ENCODE measurements around the gene GHRH. TPM values are rescaled to one million over a fixed set of nuclear protein-coding genes. Genes with fewer than 3 reads are reported as not detected.

The GHRH gene
- total RNA-seq, 1 experiment from 2014 or later, result not detected

- ChIA-PET CTCF (interaction anchor here (1.3 to 1.4 kb wide), 5 partner anchors 9 to 259 kb away, joined by 4 to 8 read pairs (median 5); no protein-coding TSS in a partner anchor), RAD21 (ENCODE audit: low non-redundant PET in 1 of 2, low total read pairs in 2 of 2, uncharacterized antibody in 2 of 2, unreplicated experiment in 2 of 2) (interaction anchor here in 1 of 2 experiments (0.7 kb wide), 1 partner anchor 13 kb away, joined by 4 read pairs; no protein-coding TSS in a partner anchor), POLR2A (no interaction called here)
- Histone ChIP-seq H4K20me1 (ENCODE audit: insufficient read depth) (no peaks in the 10 kb centered on the region), H2AFZ (ENCODE audit: low read depth, low read length, poor library complexity, severe bottlenecking) (peak overlapping the region; percentile 9), H3K27ac (ENCODE audit: low read depth, low read length) (no peak overlapping the region), H3K36me3 (ENCODE audit: control insufficient read depth in 1 of 2, insufficient read depth in 2 of 2, low read length in 2 of 2) (no peaks in the 10 kb centered on the region), H3K4me1 (ENCODE audit: control insufficient read depth in 1 of 2, insufficient read depth in 2 of 2, low read length in 2 of 2) (no peaks in the 10 kb centered on the region), H3K9me3 (ENCODE audit: control insufficient read depth in 1 of 2, insufficient read depth in 1 of 2, low read depth in 1 of 2, low read length in 2 of 2) (no peaks in the 10 kb centered on the region), H3K79me2 (ENCODE audit: insufficient read depth, low read length) (no peaks in the 10 kb centered on the region), H3K27me3 (ENCODE audit: insufficient read depth, low read length) (no peaks in the 10 kb centered on the region), H3K4me3 (replicated peaks in 1 of 2; ENCODE audit: low read depth in 1 of 2, low read length in 2 of 2) (no peak overlapping the region), H3K9ac (ENCODE audit: low read length) (no peak overlapping the region), H3K4me2 (ENCODE audit: low read length) (no peak overlapping the region), H3K9me2 (ENCODE audit: insufficient read depth) (no peaks in the 10 kb centered on the region)
- BruUV-seq (replicated peaks), result no TSS peak
- no peak for TF ChIP-seq JUND (IDR thresholded peaks at IDR 0.05)
- TF ChIP-seq CTCF (IDR thresholded peaks at IDR 0.05 in 2 of 3, conservative IDR thresholded peaks at IDR 0.05 in 1 of 3; ENCODE audit: borderline replicate concordance in 1 of 3, insufficient read depth in 1 of 3, low read depth in 2 of 3, low read length in 2 of 3), result peak in 1 of 3 experiments; percentile 31; a peak in 1 of 6 replicates
- TF ChIP-seq RAD21 (IDR thresholded peaks at IDR 0.05; ENCODE audit: low read depth), result peak; percentile 60
- peak; percentile 66 for ATAC-seq
- DNase-seq (ENCODE audit: low read depth, low spot score), result no peak
- intact Hi-C loops (cut with micrococcal nuclease), result no loop called here
These were observed 15.1 kb upstream of the GHRH start for GRCh38 chr20:37276494-37277252.

- POLR2A ChIA-PET, result no interaction called here
- Histone ChIP-seq H3K9me3 (ENCODE audit: control insufficient read depth in 1 of 2, insufficient read depth in 1 of 2, low read depth in 1 of 2, low read length in 2 of 2) (no peaks in the 10 kb centered on the region), H3K4me2 (ENCODE audit: low read length) (no peak overlapping the region), H4K20me1 (ENCODE audit: insufficient read depth) (no peaks in the 10 kb centered on the region), H3K27me3 (ENCODE audit: insufficient read depth, low read length) (no peaks in the 10 kb centered on the region), H3K4me1 (ENCODE audit: control insufficient read depth in 1 of 2, insufficient read depth in 2 of 2, low read length in 2 of 2) (peaks cover 0 to 3% of the 10 kb centered on the region in 2 experiments; a peak in 2 of 4 replicates), H2AFZ (ENCODE audit: low read depth, low read length, poor library complexity, severe bottlenecking) (peak overlapping the region; percentile 45), H3K36me3 (ENCODE audit: control insufficient read depth in 1 of 2, insufficient read depth in 2 of 2, low read length in 2 of 2) (no peaks in the 10 kb centered on the region), H3K4me3 (replicated peaks in 1 of 2; ENCODE audit: low read depth in 1 of 2, low read length in 2 of 2) (no peak overlapping the region), H3K79me2 (ENCODE audit: insufficient read depth, low read length) (no peaks in the 10 kb centered on the region), H3K9ac (ENCODE audit: low read length) (no peak overlapping the region), H3K27ac (ENCODE audit: low read depth, low read length) (no peak overlapping the region), H3K9me2 (ENCODE audit: insufficient read depth) (no peaks in the 10 kb centered on the region)
- CTCF ChIA-PET, result no interaction called here
- RAD21 ChIA-PET (ENCODE audit: low non-redundant PET in 1 of 2, low total read pairs in 2 of 2, uncharacterized antibody in 2 of 2, unreplicated experiment in 2 of 2), result no interaction called here
- DNase-seq (ENCODE audit: low read depth, low spot score) (no peak), ATAC-seq (no peak)
- BruUV-seq (replicated peaks), result no TSS peak
- intact Hi-C loops (cut with micrococcal nuclease), result no loop called here
- TF ChIP-seq RAD21 (IDR thresholded peaks at IDR 0.05; ENCODE audit: low read depth), result no peak
- no peak for TF ChIP-seq REST (IDR thresholded peaks at IDR 0.05; ENCODE audit: low read depth)
- no peak for TF ChIP-seq SIN3A (IDR thresholded peaks at IDR 0.05; ENCODE audit: low read depth)
- TF ChIP-seq ZBTB33 (IDR thresholded peaks at IDR 0.05; ENCODE audit: extremely low read depth, insufficient replicate concordance, low read length), result no peak
- no peak for TF ChIP-seq ZFX (IDR thresholded peaks at IDR 0.05)
- no peak for TF ChIP-seq EGR1 (IDR thresholded peaks at IDR 0.05; ENCODE audit: low read depth)
- no peak for TF ChIP-seq ATF3 (IDR thresholded peaks at IDR 0.05)
These were observed 13.4 kb upstream of the GHRH start for GRCh38 chr20:37274851-37275524.

Data from HCT116 (cell line).